Measurements from ENCODE around the gene CHAC2.
"Not testable (repeated sequence)": the region's sequence is repeated elsewhere in the genome, so short reads cannot be mapped to it uniquely, and the experiment has no call there.

CHAC2 gene

DNA sequence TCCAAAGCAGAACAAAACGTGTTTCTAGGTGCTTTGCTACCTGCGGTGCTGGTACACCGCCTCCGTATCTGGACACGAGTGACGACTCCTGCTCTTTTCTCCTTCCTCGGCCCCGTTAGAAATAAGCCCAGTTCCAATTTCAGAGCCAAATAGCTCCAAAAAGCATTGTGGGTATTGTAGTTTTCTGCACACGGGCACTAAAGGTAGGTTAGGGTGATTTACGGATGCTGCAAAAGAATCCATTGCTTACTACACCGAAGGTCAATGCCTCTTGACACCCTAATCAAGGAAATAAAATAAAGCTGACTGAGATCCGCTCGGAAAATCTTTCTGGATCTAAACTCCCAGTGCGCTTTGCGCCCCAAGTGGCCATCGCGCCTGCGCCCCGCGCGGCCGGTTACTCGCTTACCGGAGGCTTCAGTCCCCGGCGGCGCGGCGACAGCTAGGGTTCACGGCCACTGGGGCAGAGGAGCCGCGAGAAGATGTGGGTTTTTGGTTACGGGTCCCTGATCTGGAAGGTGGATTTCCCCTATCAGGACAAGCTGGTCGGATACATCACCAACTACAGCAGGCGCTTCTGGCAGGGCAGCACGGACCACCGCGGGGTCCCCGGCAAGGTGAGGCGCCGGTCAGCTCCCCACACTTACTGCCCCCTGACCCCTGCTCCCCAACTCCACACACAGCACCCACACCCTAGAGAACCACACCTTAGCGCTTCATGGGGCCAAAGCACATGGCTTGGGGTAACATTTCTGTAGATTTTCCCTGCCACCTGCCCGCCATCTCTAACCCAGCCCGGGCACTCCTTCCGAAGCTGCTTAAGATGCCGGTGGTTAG, at the start of gene CHAC2:
Gene CHAC2, plus strand, starts transcription at position 400 of the 837 bp plus-strand sequence. Its CDS starts 83 bp downstream, at position 483.
- peak; percentile 54 to 73 (median 63) for DNase-seq

DNA sequence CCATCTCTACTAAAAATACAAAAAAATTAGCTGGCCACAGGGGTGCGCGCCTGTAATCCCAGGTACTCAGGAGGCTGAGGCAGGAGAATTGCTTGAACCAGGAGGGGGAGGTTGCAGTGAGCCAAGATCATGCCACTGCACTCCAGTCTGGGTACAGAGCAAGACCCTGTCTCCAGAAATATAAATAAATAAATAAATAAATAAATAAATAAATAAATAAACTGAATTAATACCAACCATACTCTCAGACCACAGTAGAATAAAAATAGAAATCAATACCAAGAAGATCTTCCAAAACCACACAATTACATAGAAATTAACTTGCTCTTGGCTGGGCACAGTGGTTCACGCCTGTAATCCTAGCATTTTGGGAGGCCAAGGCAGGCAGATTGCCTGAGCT, 46.7 kb upstream of the CHAC2 start:
- not testable (repeated sequence) for DNase-seq

DNA sequence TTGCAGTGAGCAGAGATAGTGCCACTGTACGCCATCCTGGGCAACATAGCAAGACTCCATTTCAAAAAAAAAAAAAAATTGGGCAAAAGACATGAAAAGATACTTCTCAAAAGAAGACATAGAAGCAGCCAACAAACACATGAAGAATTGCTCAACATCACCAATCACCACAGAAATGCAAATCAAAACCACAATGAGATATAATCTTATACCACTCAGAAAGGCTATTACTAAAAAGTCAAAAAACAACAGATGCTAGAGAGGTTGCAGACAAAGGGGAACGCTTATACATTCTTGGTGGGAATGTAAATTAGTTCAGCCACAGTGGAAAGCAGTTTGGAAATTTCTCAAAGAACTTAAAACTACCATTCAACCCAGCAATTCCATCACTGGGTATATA, 43.1 kb upstream of the CHAC2 start:
- no peak for DNase-seq

DNA sequence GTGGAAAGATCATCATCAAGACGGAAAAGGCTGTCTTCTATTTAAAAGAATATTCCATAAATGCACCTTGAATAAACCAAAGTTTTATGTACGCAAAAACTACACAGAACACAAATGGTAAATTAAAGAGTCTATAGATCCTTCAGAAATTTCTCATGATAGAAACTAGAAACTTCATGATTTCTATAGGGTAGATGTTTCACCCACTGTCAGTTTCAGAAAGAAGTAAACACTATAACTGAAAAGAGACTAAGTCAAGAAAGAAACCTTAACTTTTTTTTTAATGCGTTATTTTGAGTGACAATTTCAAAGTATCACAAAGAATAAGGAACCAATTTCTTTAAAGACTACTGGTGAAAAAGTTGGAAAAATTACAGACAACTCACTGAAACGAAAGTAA, 41.9 kb upstream of the CHAC2 start:
- no peak for DNase-seq

DNA sequence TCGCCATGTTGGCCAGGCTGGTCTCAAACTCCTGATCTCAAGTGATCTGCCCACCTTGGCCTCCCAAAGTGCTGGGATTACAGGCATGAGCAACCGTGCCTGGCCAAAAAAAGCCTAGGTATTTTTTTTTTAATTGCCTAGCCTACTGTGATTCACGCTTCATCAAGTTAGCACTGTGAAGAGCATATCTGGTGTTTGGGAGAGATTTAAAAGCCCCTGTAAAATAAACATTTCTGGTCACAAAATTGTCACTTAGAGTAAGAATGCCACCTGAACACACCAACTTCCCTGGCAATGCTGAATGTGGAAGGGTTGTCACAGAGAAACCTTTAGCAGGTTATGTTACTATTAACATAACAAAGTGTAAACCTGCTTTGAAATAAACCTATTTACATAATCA, 39.7 kb upstream of the CHAC2 start:
- DNase-seq, result no peak

DNA sequence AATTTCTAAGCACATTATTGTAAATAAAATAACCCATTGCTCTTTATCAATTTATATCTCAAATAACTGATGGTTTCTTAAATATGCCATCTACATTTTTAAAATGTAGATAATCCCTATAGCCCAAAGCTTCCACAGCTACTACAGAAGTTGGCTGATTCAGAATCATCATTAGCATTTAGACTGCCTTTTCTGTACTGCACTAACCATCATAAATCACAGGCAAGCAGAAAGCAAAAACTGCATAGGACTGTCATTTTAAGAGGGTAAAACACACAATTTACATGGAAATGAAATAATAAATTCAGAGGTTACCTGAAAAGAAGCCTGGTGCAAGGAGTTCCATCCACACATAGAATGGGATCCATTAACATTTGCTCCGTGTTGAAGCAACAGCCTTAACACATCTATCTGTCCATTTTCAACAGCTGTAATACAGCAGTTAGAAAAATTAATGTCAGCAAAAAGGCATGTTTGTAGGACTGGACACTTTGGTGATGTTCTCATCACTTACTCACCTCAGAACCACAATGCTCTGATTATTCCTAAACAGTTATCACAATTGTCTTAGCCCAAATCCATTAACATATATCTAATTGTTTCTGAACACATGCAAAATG, 38.4 kb upstream of the CHAC2 start:
- no peak for DNase-seq

DNA sequence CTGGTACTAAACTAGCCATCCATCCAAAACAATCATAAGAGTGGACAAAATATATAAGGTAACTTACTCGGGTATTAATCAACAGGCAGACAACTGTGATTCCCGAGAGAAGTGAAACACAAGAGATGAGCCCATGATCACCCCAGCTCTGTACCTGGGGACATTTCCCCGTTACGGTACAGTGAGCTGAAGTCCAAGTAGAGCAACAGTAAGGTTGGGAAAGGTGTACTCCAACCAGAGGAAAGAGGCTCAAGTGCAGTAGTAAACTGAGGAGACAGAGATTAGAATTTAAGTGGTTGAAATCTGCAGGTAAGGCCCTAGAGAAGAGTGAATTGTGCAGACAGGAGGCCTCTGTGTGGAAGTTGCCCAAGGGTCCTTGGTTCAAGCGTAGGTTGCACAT, 30.5 kb upstream of the CHAC2 start:
- DNase-seq, result no peak

DNA sequence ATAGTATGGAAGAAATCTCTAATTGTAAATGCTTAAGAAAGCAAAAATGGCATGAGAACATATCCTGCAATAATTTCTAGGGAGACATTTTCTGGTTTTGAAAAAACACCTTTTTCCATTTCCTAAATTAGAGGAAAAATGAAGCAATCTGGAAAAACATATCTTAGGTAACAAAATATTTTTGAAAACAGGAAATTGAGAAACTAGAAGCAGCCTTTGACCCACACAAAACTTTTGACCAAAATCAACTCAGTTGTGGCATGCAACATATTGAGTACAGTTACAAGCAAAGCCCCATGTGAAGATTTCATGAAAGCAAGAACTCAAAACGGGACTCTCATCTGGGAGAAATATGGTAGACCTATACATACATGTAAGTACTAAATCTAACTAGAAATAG, 28.6 kb upstream of the CHAC2 start:
- DNase-seq, result no peak

DNA sequence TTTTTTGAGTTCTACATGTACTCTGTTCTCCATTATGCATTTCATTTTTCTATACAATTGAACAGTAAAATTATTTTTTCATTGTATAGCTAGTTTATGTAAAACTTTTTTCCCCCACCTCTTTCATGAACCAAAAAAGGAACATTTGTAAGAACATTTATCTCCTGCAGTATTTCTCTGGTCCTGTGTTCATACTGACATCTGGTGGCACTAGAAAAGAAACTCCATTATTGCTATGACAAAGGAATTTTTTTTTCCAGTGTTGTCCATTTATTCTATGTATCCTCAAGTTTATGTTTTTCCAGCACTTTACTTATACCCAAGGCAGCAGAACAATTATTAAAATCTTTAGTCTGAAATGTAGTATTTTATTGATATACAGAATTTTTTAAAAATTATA, 27.4 kb upstream of the CHAC2 start:
- DNase-seq, result no peak

DNA sequence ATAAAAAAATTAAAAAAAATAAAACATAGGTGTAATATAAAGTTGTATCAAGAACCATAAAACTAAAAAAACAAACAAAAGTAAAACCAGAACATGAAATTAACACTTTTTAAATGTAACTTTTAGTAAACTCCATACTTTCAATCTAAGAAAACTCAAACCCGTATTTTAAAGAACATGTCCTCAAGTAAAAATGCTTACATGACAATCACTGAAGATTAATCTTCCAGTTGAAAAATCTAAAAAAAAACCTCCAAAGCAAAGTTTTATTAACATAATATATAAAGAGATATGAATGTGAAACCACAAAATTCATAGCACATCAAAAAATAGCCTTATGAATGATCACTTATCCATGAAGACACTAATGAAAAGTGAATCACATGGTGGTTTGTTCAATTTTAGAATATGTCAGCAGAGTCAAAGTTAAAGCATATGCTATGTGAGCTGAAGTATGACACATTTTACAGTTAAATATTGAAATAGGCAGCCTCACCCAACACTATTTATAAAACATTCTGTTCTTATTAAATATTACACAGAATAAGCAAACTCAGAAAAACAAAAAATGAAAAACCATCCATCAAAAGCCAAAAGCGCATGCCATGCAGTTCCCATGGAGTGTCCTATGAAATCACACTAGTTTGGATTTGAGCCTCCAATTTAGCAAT, 23.1 kb upstream of the CHAC2 start:
- DNase-seq, result no peak

DNA sequence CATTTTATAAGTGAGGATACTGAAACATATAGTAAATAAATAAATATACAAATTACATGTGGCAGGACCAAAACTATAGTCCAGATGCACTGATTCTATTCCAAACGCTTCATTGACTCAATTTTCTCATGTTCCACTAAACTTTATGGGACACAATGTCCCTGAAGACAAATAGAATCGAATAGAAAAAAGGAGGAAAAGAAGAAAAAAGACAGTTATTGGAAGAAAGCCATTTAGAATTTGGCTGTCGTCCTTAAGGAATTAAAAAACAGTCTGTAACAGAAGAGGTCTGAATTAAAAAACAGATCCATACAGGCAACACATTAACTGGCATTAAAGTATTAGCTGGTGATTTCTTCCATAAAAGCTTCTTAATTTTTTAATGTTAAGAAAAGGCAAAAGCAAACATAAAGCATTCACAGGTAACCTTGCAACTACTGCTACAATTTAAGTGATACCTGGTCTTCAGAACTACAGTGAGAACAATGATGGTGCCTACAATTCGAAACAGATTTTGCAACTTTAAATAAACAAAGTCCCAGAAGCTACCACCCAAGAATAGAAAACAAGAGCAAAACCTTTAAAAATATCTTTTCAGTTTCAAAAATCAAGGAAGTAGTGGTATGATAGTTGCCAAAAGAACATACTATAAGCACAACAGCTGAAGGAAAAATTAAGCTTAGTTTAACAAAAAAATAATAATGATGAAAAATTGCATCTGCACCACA, 17.4 kb upstream of the CHAC2 start:
- no peak for DNase-seq

DNA sequence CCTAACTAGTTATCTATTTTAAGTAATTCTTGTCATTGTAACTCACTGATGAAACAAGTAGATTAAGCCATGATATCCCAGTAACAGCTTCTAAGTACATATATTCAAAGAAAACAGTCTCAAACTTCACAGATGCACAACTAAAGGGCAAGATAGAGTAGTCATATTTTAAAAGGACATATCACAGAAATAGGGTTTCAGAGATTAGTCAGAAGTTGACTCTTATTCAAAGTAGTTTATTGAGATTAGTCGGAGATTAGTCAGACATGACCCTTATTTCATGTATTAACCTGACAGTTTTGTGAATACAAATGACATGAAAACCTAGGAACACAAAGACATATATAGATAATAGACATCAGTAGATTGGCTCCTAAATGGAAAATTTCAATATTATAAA, 15.9 kb upstream of the CHAC2 start:
- DNase-seq, result no peak

DNA sequence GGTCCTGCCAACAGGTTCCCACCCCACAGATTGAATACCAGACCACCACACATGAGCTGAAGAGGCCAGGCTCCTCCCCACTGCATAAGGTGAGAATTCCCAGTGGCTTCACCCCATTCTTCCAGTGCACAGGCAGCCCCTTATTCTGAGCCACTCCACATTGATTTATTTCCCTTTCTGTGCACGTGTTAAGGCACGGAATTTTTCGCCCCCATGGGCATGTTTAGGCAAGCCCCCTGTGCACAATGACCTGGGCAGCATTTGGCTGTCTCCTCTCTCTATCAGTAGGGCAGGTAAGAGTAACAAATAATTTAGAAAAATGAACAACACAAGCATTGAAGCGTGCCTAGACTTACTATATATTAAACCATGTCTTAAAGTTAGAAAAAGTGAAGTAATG, 15.2 kb upstream of the CHAC2 start:
- DNase-seq, result no peak

DNA sequence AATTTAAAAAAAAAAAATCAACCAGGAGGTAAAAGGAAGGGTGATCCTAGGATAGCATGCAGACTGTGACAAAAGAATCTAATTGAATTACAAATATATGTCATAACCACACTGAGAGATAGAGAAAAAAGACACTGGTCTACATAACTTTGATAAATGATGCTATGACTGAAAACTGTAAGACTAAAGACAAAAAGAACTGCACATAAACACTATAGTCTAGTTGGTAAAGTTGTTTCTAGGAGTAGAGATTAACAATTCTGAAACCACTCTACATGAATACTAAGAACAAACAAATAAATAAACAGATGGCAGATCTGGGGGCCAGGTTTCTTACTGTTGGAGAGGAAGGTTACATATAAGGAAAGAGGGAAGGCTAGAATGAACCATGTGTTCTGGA, 14.6 kb upstream of the CHAC2 start:
- DNase-seq, result no peak

DNA sequence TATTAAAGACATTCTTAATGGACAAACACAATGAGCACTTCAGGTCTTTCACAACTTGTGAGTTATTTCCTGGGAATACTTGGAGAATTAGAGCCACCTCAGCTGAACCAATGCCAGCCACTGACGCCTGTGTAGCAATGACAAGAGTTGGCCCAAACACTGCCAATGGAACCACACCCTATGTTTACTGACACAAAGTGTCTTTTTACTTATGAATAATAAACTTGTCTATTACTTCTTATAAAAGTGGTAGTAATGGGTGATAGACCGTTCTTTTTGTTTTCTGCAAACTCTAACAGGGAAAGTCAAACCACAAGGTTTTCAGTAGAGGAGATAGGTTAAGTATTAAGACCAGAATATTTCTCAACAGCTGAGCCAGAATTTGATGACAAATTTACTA, 12.5 kb upstream of the CHAC2 start:
- no peak for DNase-seq

DNA sequence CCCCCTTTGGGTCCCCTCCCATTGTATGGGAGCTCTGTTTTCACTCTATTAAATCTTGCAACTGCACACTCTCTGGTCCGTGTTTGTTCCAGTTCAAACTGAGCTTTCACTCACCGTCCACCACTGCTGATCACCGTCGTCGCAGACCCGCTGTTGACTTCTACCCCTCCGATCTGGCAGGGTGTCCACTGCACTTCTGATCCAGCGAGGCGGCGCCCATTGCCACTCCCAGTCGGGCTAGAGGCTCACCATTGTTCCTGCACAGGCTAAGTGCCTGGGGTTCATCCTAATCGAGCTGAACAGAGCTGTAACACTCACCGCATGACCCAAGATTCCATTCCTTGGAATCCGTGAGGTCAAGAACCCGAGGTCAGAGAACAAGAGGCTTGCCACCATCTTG, 11.0 kb upstream of the CHAC2 start:
- no peak for DNase-seq

DNA sequence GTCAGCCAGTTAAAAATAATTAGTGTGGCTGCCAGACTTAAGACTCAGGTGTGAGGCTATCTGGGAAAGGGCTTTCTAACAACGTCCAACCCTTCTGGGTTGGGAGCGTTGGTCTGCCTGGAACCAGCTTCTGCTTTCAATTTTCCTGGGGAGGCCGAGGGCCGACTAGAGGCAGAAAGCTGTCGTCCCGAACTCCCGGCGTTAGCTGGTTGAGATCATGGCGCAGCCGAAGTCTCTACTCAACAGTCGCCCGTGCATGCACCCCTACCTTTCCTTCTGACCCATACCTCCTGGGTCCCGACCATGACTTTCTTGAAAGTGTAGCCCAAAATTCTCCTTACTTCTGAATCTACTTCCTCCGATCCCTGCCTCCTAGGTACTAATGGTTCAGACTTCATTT, 10.4 kb upstream of the CHAC2 start:
- not testable (repeated sequence) for DNase-seq

DNA sequence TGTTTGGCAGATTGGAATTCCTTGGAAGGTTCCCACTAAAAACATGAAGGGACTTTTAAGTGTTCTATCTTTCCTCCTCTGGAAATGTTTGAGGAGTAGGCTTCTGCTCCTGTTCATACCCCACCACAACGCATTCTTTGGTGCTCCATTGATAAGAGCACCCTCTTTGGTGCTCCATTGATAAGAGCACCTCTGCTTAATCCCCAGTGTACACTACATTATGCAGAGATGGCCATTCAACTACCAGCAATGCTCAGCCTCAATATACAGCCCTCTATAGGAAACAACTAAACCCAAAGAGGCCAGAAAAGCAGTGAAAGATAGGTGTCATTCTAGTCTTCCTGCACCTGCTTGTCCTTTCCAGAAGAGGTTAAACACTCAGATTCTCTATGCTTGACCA, 1.8 kb upstream of the CHAC2 start:
- no peak for DNase-seq

DNA sequence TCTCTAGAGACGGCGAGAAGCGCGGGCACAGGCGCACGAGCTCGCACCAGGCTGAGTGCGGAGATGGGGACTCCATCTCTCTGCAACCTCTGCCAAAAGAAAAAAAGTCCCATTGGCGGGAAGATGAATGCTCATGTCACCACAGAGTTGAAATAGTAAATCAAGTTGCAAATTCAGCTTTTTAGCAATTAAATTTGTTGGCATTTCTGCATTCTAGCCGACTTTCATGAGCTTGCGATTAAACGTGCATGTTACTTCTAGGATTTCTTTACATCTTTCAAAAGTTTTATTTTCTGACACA, 588 bp downstream of the CHAC2 start:
- peak in 1 of 4 experiments; percentile 46 for DNase-seq

DNA sequence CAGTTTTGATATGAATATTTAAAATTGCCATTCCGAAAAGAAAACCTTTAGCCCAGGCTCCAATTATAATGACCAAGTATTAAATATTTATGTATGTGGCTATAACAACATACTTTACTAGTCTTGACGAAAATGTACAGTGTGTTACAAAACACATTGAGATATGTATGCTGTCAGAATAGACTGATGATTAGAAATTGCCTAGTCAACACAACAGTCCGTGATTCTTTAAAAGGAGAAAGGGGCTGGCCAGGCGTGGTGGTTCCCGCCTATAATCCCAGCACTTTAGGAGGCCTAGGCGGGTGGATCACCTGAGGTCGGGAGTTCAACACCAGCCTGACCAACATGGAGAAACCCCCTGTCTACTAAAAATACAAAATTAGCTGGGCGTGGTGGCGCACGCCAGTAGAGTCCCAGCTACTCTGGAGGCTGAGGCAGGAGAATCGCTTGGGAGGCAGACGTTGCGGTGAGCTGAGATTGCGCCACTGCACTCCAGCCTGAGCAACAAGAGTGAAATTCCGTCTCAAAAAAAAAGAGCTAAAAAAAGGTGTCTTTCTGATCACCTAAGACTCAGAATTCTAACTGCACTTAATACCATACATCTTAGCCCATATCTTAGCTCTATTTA, 1.8 kb downstream of the CHAC2 start:
- no peak for DNase-seq

DNA sequence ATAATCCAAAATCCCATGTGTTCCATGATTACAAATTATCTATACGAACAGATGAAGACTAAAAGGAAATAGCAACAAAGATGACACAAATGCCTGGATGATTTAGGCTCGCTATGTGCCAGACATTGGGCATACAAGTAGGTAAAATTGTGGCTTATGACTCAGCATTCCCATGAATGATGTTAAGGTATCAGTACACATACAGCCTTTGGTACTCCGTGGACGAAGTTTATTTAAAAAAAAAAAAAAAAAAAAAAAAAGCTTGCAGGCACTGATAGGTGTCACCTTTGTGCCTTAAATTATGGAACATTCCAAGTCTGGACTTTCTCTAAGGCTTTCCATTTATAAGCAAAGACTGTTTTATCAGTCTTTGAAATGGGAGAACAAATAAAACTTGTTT, 2.7 kb downstream of the CHAC2 start:
- no peak for DNase-seq

DNA sequence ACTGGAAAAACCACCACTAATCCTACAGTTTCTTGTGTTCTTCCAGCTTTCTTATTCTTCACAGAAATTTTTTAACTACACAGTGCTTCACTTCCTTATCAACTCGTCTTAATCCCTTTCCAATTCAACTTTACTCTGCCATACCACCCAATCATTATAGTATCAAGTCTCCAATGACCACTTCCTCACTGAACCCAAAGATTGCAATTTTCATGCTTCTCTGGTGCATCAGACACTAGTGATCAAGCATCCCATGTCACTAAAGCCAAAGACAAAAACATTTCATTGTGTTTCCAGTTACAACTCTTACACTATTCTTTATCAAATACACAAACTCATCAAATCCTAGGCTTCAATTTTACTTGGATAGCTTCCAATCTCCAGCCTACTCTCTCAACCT, 9.5 kb downstream of the CHAC2 start:
- no peak for DNase-seq

DNA sequence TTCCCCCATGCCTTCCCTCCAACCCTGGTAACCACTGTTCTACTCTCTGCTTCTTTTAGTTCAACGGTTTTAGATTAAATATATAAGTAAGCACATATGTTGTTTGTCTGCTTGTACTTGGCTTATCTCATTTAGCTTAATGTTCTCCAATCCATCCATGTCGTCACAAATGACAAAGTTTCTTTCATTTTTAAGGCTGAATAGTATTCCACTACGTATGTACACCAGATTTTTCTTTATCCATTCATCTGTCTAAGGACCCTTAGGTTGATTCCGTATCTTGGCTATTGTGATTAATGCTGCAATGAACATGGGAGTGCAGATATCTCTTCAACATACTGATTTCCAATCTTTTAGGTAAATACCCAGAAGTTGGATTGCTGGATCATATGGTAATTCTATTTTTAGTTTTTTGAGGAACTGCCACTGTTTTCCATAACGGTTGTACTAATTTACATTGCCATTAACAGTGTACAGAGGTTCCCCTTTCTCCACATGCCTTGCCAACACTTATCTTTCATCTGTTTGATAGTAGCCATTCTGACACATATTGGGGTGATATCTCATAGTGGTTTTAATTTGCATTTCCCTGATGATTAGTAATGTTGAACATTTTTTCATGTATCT, 11.0 kb downstream of the CHAC2 start:
- DNase-seq, result no peak

Data from activated naive CD4-positive, alpha-beta T cell (primary cell).